ENCODE data around the gene LRRC46. TPM values are rescaled to one million over a fixed set of nuclear protein-coding genes. Genes with fewer than 3 reads are reported as not detected.

The LRRC46 gene
- total RNA-seq, result 0.19 TPM
- polyA plus RNA-seq, result 2.4 TPM
- long read RNA-seq, donor 1, result 0 reads
- long read RNA-seq, donor 2, result 0 reads
- long read RNA-seq, donor 3, result 0 reads
- long read RNA-seq, donor 4, result 0 reads
- long read RNA-seq, donor 5, partial matches to known transcripts, result 33 of 33 reads
- long read RNA-seq, donor 5, other reads (novel, unspliced or antisense), result 0 of 33 reads
- long read RNA-seq, donor 6, partial matches to known transcripts, result 0 of 1 reads
- long read RNA-seq, donor 6, other reads (novel, unspliced or antisense), result 0 of 1 reads
- long read RNA-seq, donor 7, result 0 reads
- long read RNA-seq, donor 8, result 0 reads
- long read RNA-seq, donor 9, partial matches to known transcripts, result 0 of 1 reads
- long read RNA-seq, donor 9, other reads (novel, unspliced or antisense), result 0 of 1 reads
- long read RNA-seq, donor 10, result 0 reads

GRCh38 chr17:47831003-47831933 lies at the start of gene LRRC46, which contains the start of gene MRPL10:
Gene LRRC46 (plus strand): TSS chr17:47831670. CDS start chr17:47831990, 320 bp downstream.
Gene MRPL10 (minus strand): TSS chr17:47831541. CDS start chr17:47831511, 30 bp downstream.
- Histone ChIP-seq H3K27me3 (ENCODE audit: control insufficient read depth in 2 of 2, insufficient read depth in 1 of 2, low read length in 1 of 2) (no peaks in the 10 kb centered on the region), H3K9me3 (ENCODE audit: control insufficient read depth in 2 of 2, insufficient read depth in 1 of 2, low read length in 1 of 2) (peaks cover 0 to 1% of the 10 kb centered on the region in 2 donors), H3K4me1 (ENCODE audit: control insufficient read depth in 2 of 2, insufficient read depth in 2 of 2, low read length in 2 of 2) (peaks cover 11 to 21% of the 10 kb centered on the region in 2 donors), H3K27ac (ENCODE audit: low read depth in 1 of 2, low read length in 1 of 2) (peak within 1 kb of the TSS; percentile 64 to 77), H3K36me3 (ENCODE audit: control insufficient read depth in 2 of 2, insufficient read depth in 2 of 2, low read length in 1 of 2) (peaks cover 25 to 26% of the 10 kb centered on the region in 2 donors), H3K4me3 (ENCODE audit: low read length in 2 of 2) (peak within 1 kb of the TSS; percentile 59 to 85)
- under 1% methylated on average over 42 of the region's 42 CpGs for WGBS
- peak; percentile 76 to 94 (median 88) for DNase-seq (ENCODE audit: low read depth in 6 of 9, low spot score in 9 of 9)

- WGBS, result 32% methylated on average over 5 of the region's 5 CpGs
- DNase-seq (ENCODE audit: low read depth in 6 of 9, low spot score in 9 of 9), result peak in 8 of 9 donors; percentile 9 to 67 (median 36)
- Histone ChIP-seq H3K4me1 (ENCODE audit: control insufficient read depth in 2 of 2, insufficient read depth in 2 of 2, low read length in 2 of 2) (no peaks in the 10 kb centered on the region), H3K36me3 (ENCODE audit: control insufficient read depth in 2 of 2, insufficient read depth in 2 of 2, low read length in 1 of 2) (no peaks in the 10 kb centered on the region), H3K27ac (ENCODE audit: low read depth in 1 of 2, low read length in 1 of 2) (no peak overlapping the region), H3K4me3 (ENCODE audit: low read length in 2 of 2) (no peak overlapping the region), H3K27me3 (ENCODE audit: control insufficient read depth in 2 of 2, insufficient read depth in 1 of 2, low read length in 1 of 2) (peaks cover 16 to 49% of the 10 kb centered on the region in 2 donors), H3K9me3 (ENCODE audit: control insufficient read depth in 2 of 2, insufficient read depth in 1 of 2, low read length in 1 of 2) (no peaks in the 10 kb centered on the region)
These were observed 45.8 kb upstream of the LRRC46 start for GRCh38 chr17:47785538-47786123.

GRCh38 chr17:47789611-47790561 lies 41.6 kb upstream of the LRRC46 start:
- no peaks in the 10 kb centered on the region for H3K36me3 ChIP-seq (ENCODE audit: control insufficient read depth in 2 of 2, insufficient read depth in 2 of 2, low read length in 1 of 2)
- no peak overlapping the region for H3K4me3 ChIP-seq (ENCODE audit: low read length in 2 of 2)
- no peak for DNase-seq (ENCODE audit: low read depth in 6 of 9, low spot score in 9 of 9)
- no peaks in the 10 kb centered on the region for H3K9me3 ChIP-seq (ENCODE audit: control insufficient read depth in 2 of 2, insufficient read depth in 1 of 2, low read length in 1 of 2)
- H3K4me1 ChIP-seq (ENCODE audit: control insufficient read depth in 2 of 2, insufficient read depth in 2 of 2, low read length in 2 of 2), result no peaks in the 10 kb centered on the region
- 4% methylated on average over 70 of the region's 70 CpGs for WGBS
- peaks cover 24 to 78% of the 10 kb centered on the region in 2 donors for H3K27me3 ChIP-seq (ENCODE audit: control insufficient read depth in 2 of 2, insufficient read depth in 1 of 2, low read length in 1 of 2)
- no peak overlapping the region for H3K27ac ChIP-seq (ENCODE audit: low read depth in 1 of 2, low read length in 1 of 2)

GRCh38 chr17:47791025-47791424 lies 40.4 kb upstream of the LRRC46 start:
- Histone ChIP-seq H3K27me3 (ENCODE audit: control insufficient read depth in 2 of 2, insufficient read depth in 1 of 2, low read length in 1 of 2) (peaks cover 24 to 73% of the 10 kb centered on the region in 2 donors), H3K4me3 (ENCODE audit: low read length in 2 of 2) (no peak overlapping the region), H3K36me3 (ENCODE audit: control insufficient read depth in 2 of 2, insufficient read depth in 2 of 2, low read length in 1 of 2) (no peaks in the 10 kb centered on the region), H3K27ac (ENCODE audit: low read depth in 1 of 2, low read length in 1 of 2) (no peak overlapping the region), H3K4me1 (ENCODE audit: control insufficient read depth in 2 of 2, insufficient read depth in 2 of 2, low read length in 2 of 2) (no peaks in the 10 kb centered on the region), H3K9me3 (ENCODE audit: control insufficient read depth in 2 of 2, insufficient read depth in 1 of 2, low read length in 1 of 2) (no peaks in the 10 kb centered on the region)
- WGBS, result 56% methylated on average over 3 of the region's 3 CpGs
- no peak for DNase-seq (ENCODE audit: low read depth in 6 of 9, low spot score in 9 of 9)

GRCh38 chr17:47792457-47792856 lies 39.0 kb upstream of the LRRC46 start:
- DNase-seq (ENCODE audit: low read depth in 6 of 9, low spot score in 9 of 9), result no peak
- Histone ChIP-seq H3K4me3 (ENCODE audit: low read length in 2 of 2) (no peak overlapping the region), H3K36me3 (ENCODE audit: control insufficient read depth in 2 of 2, insufficient read depth in 2 of 2, low read length in 1 of 2) (no peaks in the 10 kb centered on the region), H3K27ac (ENCODE audit: low read depth in 1 of 2, low read length in 1 of 2) (no peak overlapping the region), H3K4me1 (ENCODE audit: control insufficient read depth in 2 of 2, insufficient read depth in 2 of 2, low read length in 2 of 2) (no peaks in the 10 kb centered on the region), H3K9me3 (ENCODE audit: control insufficient read depth in 2 of 2, insufficient read depth in 1 of 2, low read length in 1 of 2) (no peaks in the 10 kb centered on the region), H3K27me3 (ENCODE audit: control insufficient read depth in 2 of 2, insufficient read depth in 1 of 2, low read length in 1 of 2) (peaks cover 24 to 69% of the 10 kb centered on the region in 2 donors)
- WGBS, result 81% methylated on average over 1 of the region's 1 CpG

- no peak overlapping the region for H3K27ac ChIP-seq (ENCODE audit: low read depth in 1 of 2, low read length in 1 of 2)
- no peaks in the 10 kb centered on the region for H3K4me1 ChIP-seq (ENCODE audit: control insufficient read depth in 2 of 2, insufficient read depth in 2 of 2, low read length in 2 of 2)
- H3K9me3 ChIP-seq (ENCODE audit: control insufficient read depth in 2 of 2, insufficient read depth in 1 of 2, low read length in 1 of 2), result no peaks in the 10 kb centered on the region
- H3K36me3 ChIP-seq (ENCODE audit: control insufficient read depth in 2 of 2, insufficient read depth in 2 of 2, low read length in 1 of 2), result no peaks in the 10 kb centered on the region
- peaks cover 24 to 64% of the 10 kb centered on the region in 2 donors for H3K27me3 ChIP-seq (ENCODE audit: control insufficient read depth in 2 of 2, insufficient read depth in 1 of 2, low read length in 1 of 2)
- DNase-seq (ENCODE audit: low read depth in 6 of 9, low spot score in 9 of 9), result no peak
- H3K4me3 ChIP-seq (ENCODE audit: low read length in 2 of 2), result no peak overlapping the region
- 69% methylated on average over 6 of the region's 6 CpGs for WGBS
These were observed 38.5 kb upstream of the LRRC46 start for GRCh38 chr17:47792979-47793378.

- H3K36me3 ChIP-seq (ENCODE audit: control insufficient read depth in 2 of 2, insufficient read depth in 2 of 2, low read length in 1 of 2), result no peaks in the 10 kb centered on the region
- no peak overlapping the region for H3K4me3 ChIP-seq (ENCODE audit: low read length in 2 of 2)
- no peaks in the 10 kb centered on the region for H3K4me1 ChIP-seq (ENCODE audit: control insufficient read depth in 2 of 2, insufficient read depth in 2 of 2, low read length in 2 of 2)
- 68% methylated on average over 2 of the region's 2 CpGs for WGBS
- no peak overlapping the region for H3K27ac ChIP-seq (ENCODE audit: low read depth in 1 of 2, low read length in 1 of 2)
- H3K9me3 ChIP-seq (ENCODE audit: control insufficient read depth in 2 of 2, insufficient read depth in 1 of 2, low read length in 1 of 2), result no peaks in the 10 kb centered on the region
- peaks cover 0 to 25% of the 10 kb centered on the region in 2 donors for H3K27me3 ChIP-seq (ENCODE audit: control insufficient read depth in 2 of 2, insufficient read depth in 1 of 2, low read length in 1 of 2)
- DNase-seq (ENCODE audit: low read depth in 6 of 9, low spot score in 9 of 9), result no peak
These were observed 33.7 kb upstream of the LRRC46 start for GRCh38 chr17:47797797-47798196.

- no peak overlapping the region for H3K4me3 ChIP-seq (ENCODE audit: low read length in 2 of 2)
These were observed 30.8 kb upstream of the LRRC46 start for GRCh38 chr17:47800686-47801085.

More at GRCh38 chr17:47800686-47801085, 30.8 kb upstream of the LRRC46 start:
- Histone ChIP-seq H3K27me3 (ENCODE audit: control insufficient read depth in 2 of 2, insufficient read depth in 1 of 2, low read length in 1 of 2) (peaks cover 0 to 13% of the 10 kb centered on the region in 2 donors), H3K9me3 (ENCODE audit: control insufficient read depth in 2 of 2, insufficient read depth in 1 of 2, low read length in 1 of 2) (no peaks in the 10 kb centered on the region), H3K36me3 (ENCODE audit: control insufficient read depth in 2 of 2, insufficient read depth in 2 of 2, low read length in 1 of 2) (no peaks in the 10 kb centered on the region), H3K4me1 (ENCODE audit: control insufficient read depth in 2 of 2, insufficient read depth in 2 of 2, low read length in 2 of 2) (no peaks in the 10 kb centered on the region), H3K27ac (ENCODE audit: low read depth in 1 of 2, low read length in 1 of 2) (no peak overlapping the region)
- WGBS, result 91% methylated on average over 12 of the region's 12 CpGs
- no peak for DNase-seq (ENCODE audit: low read depth in 6 of 9, low spot score in 9 of 9)

Measured in thymus (tissue), 14 donors.